NCI-H460 (cell line): ENCODE data around the gene CATSPER4. TPM values are rescaled to one million over a fixed set of nuclear protein-coding genes. Genes with fewer than 3 reads are reported as not detected.

Experiments used
- DNase-seq: peaks from one replicate; pipeline ENCODE4 v3.0.0-alpha.2; 2016; ENCODE audit warnings: low read depth; ENCODE audit errors: extremely low read depth
- total RNA-seq: library from RNA; depleted of rRNA; stranded (reverse); fragments of >200 nt; shearing (Covaris generic); gene quantifications from 2 replicates; pipeline ENCODE4 v1.2.3, GENCODE V29; 2014

The CATSPER4 gene
- total RNA-seq, 1 experiment from 2014 or later: not detected

- DNase-seq: no peak
Observed at GRCh38 chr1:26164036-26164860, 26.2 kb upstream of the CATSPER4 start.

- DNase-seq: no peak
Observed at GRCh38 chr1:26164861-26165842, 25.2 kb upstream of the CATSPER4 start.

DNA sequence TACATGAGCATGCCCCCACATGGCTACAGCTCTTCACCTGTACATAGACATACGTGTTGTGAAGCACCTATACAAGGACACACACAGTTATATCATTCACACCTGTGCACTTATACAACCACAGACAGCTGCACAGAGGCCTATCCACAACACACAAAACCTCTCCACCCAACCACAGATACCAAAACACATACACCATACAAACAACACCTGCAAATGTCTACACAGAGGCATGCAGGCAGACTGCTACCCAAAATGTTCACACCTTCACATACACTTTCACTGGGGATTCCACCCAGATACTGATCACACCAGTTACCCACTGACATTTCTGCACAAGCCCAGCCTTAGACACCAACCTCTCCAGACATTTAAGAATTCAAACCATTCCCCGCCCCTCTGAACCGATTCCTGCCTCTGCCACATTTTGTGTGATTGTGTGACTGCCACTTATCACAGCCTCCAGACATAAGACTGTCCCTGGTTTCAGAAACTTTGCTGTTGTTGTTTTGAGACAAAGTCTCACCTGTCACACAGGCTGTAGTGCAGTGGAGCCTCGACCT, 23.6 kb upstream of the CATSPER4 start:
- no peak for DNase-seq

DNA sequence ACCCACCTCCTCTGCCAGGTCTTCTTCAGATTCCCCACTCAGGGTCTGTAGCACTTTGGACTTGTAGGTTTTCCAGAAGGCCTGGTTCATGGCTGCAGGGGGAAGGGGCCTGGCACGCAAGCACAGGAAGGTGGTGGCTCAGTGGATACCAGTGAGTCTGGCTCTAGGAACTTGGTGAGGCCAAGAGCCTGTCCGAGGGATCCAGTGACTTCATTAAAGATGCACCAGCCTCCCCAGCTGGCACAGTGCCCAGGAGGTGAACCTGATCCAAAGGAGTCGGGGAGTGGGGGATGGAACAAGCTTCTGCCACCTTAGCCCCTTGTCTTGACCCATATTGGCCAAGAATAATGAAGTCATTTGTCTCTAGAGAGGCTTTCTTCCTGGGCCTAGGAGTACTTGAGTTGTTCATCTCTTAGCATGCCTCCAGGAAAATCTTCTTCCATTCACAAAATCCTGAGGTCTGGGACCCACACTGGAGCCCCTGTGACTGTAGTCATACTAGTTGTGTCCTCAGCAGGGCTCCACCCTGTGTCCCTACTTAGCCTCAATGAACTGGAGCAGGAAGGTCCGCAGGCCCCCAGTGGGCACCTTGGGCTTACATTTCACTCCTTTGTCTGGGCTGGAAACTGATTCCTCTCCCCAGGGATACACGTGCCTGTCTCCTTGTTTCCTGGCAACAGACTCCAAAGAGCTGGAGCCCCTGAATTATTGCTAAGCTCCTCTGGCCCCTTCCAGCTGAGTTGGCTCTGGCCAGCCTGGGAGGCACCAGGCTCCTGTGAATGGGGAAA, 21.8 kb upstream of the CATSPER4 start, which contains the start of gene C1orf232:
C1orf232 (minus strand) TSS at position 554 of the 788 bp plus-strand sequence; CDS start at position 90, 464 bp downstream.
- DNase-seq: no peak

DNA sequence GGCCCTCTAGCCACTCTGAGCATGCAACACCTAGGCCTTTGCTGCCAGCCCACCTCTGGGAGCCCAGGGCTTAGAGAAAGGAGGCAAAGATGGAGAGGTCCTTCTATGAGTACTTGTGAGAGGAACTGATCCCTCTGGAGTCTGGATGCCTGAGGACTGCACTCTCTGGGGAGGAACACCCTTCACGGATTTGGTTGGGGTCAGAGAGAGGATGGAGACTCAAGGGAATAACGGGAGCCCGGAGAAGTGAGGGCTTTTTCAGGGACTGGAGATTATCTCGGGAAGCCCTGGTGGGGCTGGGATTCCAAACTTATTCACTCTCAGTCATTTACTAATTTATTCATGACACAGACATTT, 21.2 kb upstream of the CATSPER4 start:
- no peak for DNase-seq

DNA sequence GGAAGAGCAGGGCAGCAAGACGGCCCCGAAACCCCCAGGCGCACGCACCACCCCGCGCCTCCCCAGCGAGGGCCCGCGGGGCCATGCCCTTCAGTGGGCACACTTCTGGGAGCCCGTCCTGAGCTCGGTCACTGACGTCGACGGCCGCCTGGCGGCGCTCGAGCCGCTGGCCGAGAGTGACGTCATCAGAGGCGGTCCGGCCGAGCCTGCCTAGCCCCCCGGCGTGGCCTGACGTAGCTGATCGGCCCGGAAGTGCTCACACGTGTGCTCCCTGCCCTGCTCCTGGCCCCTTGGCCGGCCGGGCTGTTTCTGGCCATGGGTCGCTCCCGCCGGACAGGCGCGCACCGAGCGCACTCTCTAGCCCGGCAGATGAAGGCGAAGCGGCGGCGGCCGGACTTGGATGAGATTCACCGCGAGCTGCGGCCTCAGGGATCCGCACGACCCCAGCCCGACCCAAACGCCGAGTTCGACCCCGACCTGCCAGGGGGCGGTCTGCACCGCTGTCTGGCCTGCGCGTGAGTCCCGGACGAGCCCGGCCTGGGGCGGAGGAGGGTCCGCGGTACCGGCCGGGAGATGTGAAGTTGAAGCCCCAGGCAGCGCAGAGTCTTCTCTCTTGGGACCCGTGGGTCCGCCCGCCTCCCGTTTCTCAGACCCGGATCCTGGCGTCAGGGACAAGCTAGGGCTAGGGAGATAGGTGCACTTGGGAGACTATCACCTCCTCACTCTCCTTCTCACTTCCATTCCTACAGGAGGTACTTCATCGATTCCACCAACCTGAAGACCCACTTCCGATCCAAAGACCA, 20.5 kb upstream of the CATSPER4 start, which contains the start of gene ZNF593:
ZNF593 (plus strand) TSS at position 240 of the 803 bp plus-strand sequence; CDS start at position 316, 76 bp downstream.
- DNase-seq: peak; percentile 84

- DNase-seq: no peak
Observed at GRCh38 chr1:26170472-26170821, 20.0 kb upstream of the CATSPER4 start.

DNA sequence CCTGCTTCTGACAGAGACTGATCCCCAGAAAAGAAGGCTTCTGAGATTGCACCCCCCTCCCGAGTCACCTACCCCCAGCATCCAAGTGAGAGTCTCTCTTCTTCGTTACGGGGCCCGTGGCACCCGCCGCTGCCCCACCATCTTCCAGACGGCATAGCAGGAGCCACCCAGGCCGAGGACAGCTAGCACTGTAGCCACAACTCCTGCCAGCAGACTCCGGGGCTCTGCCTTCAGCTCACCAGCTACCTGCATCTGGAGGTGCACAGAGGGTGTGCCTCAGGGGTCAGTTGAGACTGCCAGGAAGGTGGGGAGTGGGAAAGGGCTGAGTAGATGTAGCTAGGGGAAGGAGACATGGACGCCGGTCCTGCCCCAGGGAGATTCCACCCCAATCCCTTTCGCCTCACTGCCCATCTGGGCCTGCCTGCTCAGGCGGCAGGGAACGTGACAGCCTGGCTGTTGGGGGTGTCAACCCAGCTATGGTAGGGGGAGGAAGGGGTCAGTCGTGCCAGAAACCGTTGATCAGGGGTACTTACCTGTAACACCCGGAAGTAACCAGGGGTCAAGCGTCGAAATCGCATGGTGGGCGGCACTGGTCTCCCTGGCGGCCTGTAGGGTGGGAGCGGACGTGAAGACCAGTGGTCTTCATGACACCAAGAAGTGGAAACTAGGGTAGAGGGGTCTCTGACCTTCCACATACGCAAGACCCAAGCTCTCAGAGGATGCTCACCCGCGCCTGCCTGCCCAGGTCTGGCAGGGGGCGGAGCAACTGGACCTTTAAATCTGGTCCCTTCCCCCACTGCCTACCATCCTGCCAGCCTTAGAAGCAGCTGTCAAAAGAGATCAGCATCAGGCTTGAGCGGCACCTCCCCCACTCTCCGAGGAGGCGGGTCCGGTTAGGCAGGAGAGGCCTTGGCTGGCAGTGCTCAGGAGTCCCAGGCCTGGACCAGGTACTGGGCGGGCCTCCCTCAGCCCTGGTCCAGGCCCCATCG, 19.0 kb upstream of the CATSPER4 start, which contains the start of gene ZNF593OS:
ZNF593OS (minus strand) TSS at position 749 of the 989 bp plus-strand sequence; CDS start at position 578, 171 bp downstream.
- DNase-seq: no peak

DNA sequence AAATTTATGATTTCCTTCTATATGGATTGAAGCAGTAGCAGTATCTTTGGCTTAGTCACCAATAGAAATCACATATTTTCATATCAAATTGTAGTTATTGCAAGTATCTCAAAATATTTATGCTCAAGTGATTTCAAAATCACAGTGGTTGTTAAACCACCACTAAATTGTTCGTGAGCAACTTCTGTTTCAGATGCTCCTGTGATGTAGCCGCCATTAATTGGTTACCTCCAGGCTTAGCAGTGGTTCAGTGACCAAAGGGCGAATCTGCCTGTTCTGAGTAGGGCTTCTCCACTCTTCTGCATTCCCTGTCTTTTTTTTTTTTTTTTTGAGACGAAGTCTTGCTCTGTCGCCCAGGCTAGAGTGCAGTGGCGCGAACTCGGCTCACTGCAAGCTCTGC, 15.1 kb upstream of the CATSPER4 start:
- no peak for DNase-seq

DNA sequence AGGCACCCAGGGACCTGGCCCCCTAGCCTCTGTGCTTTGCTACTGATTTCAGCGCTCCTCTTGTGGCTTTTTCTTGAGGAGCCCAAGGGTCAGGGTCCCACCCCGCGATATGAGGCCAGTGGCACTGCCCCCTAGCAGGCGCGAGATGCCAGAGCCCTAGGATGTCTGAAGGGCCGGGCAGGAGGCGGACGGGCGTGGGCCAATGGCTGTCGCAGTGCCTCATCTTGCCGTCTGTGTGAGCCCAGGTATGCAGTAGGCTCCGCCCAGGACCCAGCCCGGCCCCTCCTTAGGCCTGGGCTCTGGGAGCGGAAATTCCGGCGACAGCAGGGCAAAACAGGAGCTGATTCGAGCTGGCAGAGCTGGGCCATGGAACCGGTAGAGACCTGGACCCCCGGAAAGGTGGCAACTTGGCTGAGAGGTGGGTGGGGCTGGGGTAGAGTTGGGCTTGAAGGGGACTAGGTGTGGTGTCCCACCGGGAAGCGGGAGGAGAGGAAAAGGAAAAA, 13.2 kb upstream of the CATSPER4 start, which contains the start of gene CNKSR1:
CNKSR1 (plus strand) TSS at position 310 of the 503 bp plus-strand sequence; CDS start at position 367, 57 bp downstream.
- no peak for DNase-seq

GRCh38 chr1:26180010-26180506, 10.3 kb upstream of the CATSPER4 start:
- no peak for DNase-seq

- DNase-seq: no peak
Observed at GRCh38 chr1:26181586-26182382, 8.6 kb upstream of the CATSPER4 start.

GRCh38 chr1:26182383-26182696, 8.1 kb upstream of the CATSPER4 start:
- DNase-seq: no peak

- DNase-seq: no peak
Observed at GRCh38 chr1:26184086-26184485, 6.3 kb upstream of the CATSPER4 start.

DNA sequence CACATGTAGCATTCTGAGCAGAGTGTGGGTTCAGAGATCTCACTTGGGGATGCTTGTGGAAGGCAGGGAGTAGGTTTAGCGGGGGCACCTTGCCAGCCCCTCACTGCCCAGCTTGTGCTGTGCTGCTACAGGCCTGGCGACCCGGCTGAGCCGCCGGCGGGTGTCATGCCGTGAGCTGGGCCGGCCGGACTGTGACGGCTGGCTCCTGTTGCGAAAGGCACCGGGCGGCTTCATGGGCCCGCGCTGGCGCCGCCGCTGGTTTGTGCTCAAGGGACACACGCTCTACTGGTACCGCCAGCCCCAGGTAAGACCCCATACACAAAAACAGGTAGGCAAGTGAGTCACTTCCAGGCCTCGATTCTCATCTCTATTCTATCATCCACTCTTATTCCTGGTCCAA, 5.5 kb upstream of the CATSPER4 start:
- DNase-seq: no peak

- no peak for DNase-seq
Observed at GRCh38 chr1:26187882-26188281, 2.5 kb upstream of the CATSPER4 start.

DNA sequence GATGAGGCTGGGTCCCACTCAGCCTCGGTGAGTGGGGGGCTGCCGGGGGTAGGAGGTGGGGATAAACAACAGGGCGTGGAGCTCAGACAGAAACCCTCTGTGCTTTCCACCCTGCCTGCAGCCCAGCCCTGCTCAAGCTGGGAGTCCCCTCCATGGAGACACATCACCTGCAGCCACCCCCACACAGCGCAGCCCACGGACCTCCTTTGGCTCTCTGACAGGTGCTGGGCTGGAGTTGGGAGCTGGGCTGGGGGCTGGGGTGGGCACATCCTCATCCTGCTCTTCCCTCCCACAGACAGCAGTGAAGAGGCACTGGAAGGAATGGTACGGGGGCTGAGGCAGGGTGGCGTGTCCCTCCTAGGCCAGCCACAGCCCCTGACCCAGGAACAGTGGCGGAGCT, 1.9 kb upstream of the CATSPER4 start:
- DNase-seq: no peak
